ENCODE data around the gene OGA. TPM values are rescaled to one million over a fixed set of nuclear protein-coding genes. Genes with fewer than 3 reads are reported as not detected.

OGA gene
- total and polyA plus RNA-seq, 2 experiments from 2014 or later, result 56.4 to 98.1 TPM

DNA sequence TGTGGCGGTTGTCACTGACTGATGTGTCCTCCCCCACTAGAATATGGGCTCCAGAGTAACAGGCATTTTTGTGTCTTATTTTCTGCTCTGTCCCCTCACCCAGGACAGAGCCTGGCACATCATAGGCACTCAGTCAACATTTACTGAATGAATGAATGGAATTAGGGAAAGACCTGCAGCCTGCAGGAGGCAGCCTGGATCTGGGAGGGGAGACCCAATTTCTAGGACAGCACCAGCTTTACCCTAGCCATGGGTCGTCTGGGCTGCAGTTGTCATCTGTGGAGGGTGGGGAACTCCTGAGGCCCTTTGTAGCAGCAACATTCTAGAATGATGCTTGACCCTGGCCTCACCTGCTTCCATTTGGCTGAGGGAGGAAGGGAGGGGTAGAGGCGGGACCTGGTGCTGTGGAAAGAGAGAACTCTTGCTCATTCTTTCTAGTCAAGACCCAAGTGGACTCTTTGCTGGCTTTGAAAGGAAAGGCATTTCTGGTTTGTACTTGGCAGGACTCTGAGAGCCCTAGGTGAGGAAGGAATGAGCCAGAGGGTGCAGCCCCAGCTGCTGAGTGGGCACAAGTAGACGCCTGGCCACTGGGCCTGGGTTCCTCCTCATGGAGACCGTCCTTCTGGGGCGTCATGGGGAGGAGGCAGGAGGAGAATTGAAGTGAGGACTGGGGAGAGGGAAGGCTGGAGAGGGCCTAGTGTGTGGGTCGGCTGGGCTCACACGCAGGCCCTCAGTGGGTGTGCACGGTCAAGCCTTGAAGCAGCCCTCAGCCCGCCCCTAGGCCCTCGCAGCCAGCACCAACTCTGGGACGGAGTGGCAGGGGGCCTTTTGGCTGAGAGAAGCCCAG lies 51.3 kb downstream of the OGA start:
- Histone ChIP-seq H3K27ac (no peak overlapping the region), H3K4me3 (no peak overlapping the region), H3K9me3 (ENCODE audit: low read depth) (no peaks in the 10 kb centered on the region), H3K4me1 (ENCODE audit: low read depth) (peaks cover 9% of the 10 kb centered on the region), H3K36me3 (no peaks in the 10 kb centered on the region), H3K27me3 (no peaks in the 10 kb centered on the region)
- DNase-seq (ENCODE audit: low read depth in 1 of 2, low spot score in 1 of 2), result no peak
- TF ChIP-seq CTCF (IDR thresholded peaks at IDR 0.05; ENCODE audit: low read depth, low read length), result no peak

DNA sequence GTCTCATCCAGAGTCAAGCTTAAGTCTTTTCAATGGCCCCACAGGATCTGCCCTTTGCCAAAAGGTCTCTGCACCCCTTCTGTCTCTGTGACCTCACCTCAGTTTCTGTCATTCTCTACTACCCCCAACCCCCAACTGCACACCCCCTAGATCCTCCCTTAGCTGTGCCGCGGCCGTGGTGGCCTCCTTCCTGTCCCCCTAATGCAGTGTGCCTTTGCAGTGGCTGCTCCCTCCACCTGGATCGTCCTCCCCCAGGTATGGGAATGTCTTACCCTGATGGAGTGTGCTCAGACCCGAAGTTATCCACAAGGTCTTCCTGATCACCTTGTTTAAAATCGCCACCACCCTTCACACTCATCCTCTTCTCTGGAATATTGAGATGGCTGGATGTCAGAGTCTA lies 51.9 kb downstream of the OGA start:
- H3K27me3 ChIP-seq, result no peaks in the 10 kb centered on the region
- no peaks in the 10 kb centered on the region for H3K9me3 ChIP-seq (ENCODE audit: low read depth)
- no peak overlapping the region for H3K4me3 ChIP-seq
- no peaks in the 10 kb centered on the region for H3K36me3 ChIP-seq
- TF ChIP-seq CTCF (IDR thresholded peaks at IDR 0.05; ENCODE audit: low read depth, low read length), result no peak
- H3K27ac ChIP-seq, result no peak overlapping the region
- H3K4me1 ChIP-seq (ENCODE audit: low read depth), result peaks cover 9% of the 10 kb centered on the region
- DNase-seq (ENCODE audit: low read depth in 1 of 2, low spot score in 1 of 2), result no peak

DNA sequence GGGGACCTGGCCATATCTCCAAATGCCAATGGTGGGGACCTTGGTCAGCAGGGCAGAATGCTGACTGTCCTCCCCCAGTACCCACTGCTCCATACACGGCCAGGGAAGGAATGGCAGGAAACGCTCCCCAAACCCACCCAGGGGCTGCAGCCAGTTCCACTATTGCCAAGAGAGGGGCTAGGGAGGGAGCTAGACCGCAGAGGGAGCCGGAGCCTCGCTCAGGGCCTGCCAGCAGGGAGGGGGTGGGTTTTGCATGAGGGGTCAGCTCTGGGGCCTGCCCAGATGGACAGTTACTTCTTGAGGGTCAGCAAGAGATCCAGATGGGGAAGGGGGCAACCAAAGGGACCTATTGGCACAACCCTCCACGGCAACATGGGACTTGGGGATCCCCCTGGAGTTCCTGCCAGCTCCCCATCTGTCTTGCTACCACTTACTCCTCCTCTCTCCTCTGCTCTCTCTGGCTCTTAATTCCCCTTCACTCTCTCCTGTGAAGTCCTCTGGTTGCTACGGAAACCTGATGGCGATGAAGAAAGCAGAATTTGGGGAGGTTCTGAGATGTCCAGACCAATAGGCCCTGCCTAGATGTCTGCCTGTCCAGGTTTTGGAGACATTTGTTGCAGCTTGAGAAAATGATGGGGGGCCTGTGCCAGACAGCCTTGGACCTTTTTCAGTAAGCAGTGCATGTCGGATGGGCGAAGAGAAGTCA lies 55.0 kb downstream of the OGA start:
- H3K4me3 ChIP-seq, result no peak overlapping the region
- H3K27me3 ChIP-seq, result no peaks in the 10 kb centered on the region
- no peak overlapping the region for H3K27ac ChIP-seq
- DNase-seq (ENCODE audit: low read depth in 1 of 2, low spot score in 1 of 2), result no peak
- no peaks in the 10 kb centered on the region for H3K9me3 ChIP-seq (ENCODE audit: low read depth)
- no peaks in the 10 kb centered on the region for H3K36me3 ChIP-seq
- H3K4me1 ChIP-seq (ENCODE audit: low read depth), result peaks cover 11% of the 10 kb centered on the region
- TF ChIP-seq CTCF (IDR thresholded peaks at IDR 0.05; ENCODE audit: low read depth, low read length), result no peak

- H3K9me3 ChIP-seq (ENCODE audit: low read depth), result no peaks in the 10 kb centered on the region
- DNase-seq (ENCODE audit: low read depth in 1 of 2, low spot score in 1 of 2), result no peak
- no peaks in the 10 kb centered on the region for H3K27me3 ChIP-seq
- H3K4me1 ChIP-seq (ENCODE audit: low read depth), result peaks cover 11% of the 10 kb centered on the region
- TF ChIP-seq CTCF (IDR thresholded peaks at IDR 0.05; ENCODE audit: low read depth, low read length), result no peak
- H3K36me3 ChIP-seq, result no peaks in the 10 kb centered on the region
- no peak overlapping the region for H3K4me3 ChIP-seq
- H3K27ac ChIP-seq, result no peak overlapping the region
These were observed 55.5 kb downstream of the OGA start for GRCh38 chr10:101762736-101763135.

- H3K27me3 ChIP-seq, result no peaks in the 10 kb centered on the region
- no peak for DNase-seq (ENCODE audit: low read depth in 1 of 2, low spot score in 1 of 2)
- H3K9me3 ChIP-seq (ENCODE audit: low read depth), result no peaks in the 10 kb centered on the region
- H3K4me1 ChIP-seq (ENCODE audit: low read depth), result peaks cover 11% of the 10 kb centered on the region
- H3K36me3 ChIP-seq, result no peaks in the 10 kb centered on the region
- no peak for TF ChIP-seq CTCF (IDR thresholded peaks at IDR 0.05; ENCODE audit: low read depth, low read length)
- H3K27ac ChIP-seq, result no peak overlapping the region
- no peak overlapping the region for H3K4me3 ChIP-seq
These were observed 57.0 kb downstream of the OGA start for GRCh38 chr10:101761226-101761625.

Measured in cardiac muscle cell (in vitro differentiated cells and primary cell).